GM23248 (cell line): ENCODE results near the gene PUS1. TPM values are rescaled to one million over a fixed set of nuclear protein-coding genes. Genes with fewer than 3 reads are reported as not detected.

ENCODE experiments used
- DNase-seq: peaks from one replicate; pipeline ENCODE4 v3.0.0-alpha.2; 2015
- H2AFZ ChIP-seq: fragments of 200-600 bp; sonication (generic); 2 replicates; pipeline ENCODE4 v1.6.1; 2016; ENCODE audit warnings: antibody characterized with exemption
- H3F3A ChIP-seq: fragments of 200-600 bp; sonication (generic); 2 replicates; pipeline ENCODE4 v1.6.1; 2016; ENCODE audit warnings: mild to moderate bottlenecking, antibody characterized with exemption, mixed run types; ENCODE audit not compliant: insufficient read depth
- H3K27ac ChIP-seq: fragments of 200-600 bp; sonication (generic); 2 replicates; pipeline ENCODE4 v1.5.1; 2016; ENCODE audit warnings: mild to moderate bottlenecking
- H3K27me3 ChIP-seq: fragments of 200-600 bp; sonication (generic); replicated peaks from 2 replicates; pipeline ENCODE4 v1.6.1; 2016; ENCODE audit warnings: mild to moderate bottlenecking; ENCODE audit not compliant: insufficient read depth
- H3K36me3 ChIP-seq: fragments of 200-600 bp; sonication (generic); 2 replicates; pipeline ENCODE4 v1.6.1; 2016; ENCODE audit warnings: low read depth, mild to moderate bottlenecking
- H3K4me1 ChIP-seq: fragments of 200-600 bp; sonication (generic); 2 replicates; pipeline ENCODE4 v1.6.1; 2016; ENCODE audit warnings: mild to moderate bottlenecking; ENCODE audit not compliant: insufficient read depth
- H3K4me2 ChIP-seq: fragments of 200-600 bp; sonication (generic); one replicate; pipeline ENCODE4 v1.6.1; 2016; ENCODE audit warnings: mild to moderate bottlenecking; ENCODE audit not compliant: unreplicated experiment
- H3K4me3 ChIP-seq: fragments of 200-600 bp; sonication (generic); 2 replicates; pipeline ENCODE4 v1.5.1; 2016; ENCODE audit warnings: mild to moderate bottlenecking
- H3K79me2 ChIP-seq: fragments of 200-600 bp; sonication (generic); 2 replicates; pipeline ENCODE4 v1.6.1; 2016; ENCODE audit warnings: mild to moderate bottlenecking; ENCODE audit not compliant: insufficient read depth
- H3K9ac ChIP-seq: fragments of 200-600 bp; sonication (generic); 2 replicates; pipeline ENCODE4 v1.6.1; 2016; ENCODE audit warnings: mild to moderate bottlenecking
- H3K9me2 ChIP-seq: fragments of 200-600 bp; sonication (generic); 2 replicates; pipeline ENCODE4 v1.6.1; 2016; ENCODE audit warnings: mixed run types, mild to moderate bottlenecking, moderate library complexity; ENCODE audit not compliant: insufficient read depth
- H3K9me3 ChIP-seq: fragments of 200-600 bp; sonication (generic); one replicate; pipeline ENCODE4 v1.6.1; 2017; ENCODE audit warnings: low read depth
- H4K20me1 ChIP-seq: fragments of 200-600 bp; sonication (generic); 2 replicates; pipeline ENCODE4 v1.6.0; 2016; ENCODE audit not compliant: insufficient read depth
- EZH2 ChIP-seq: fragments of 200-600 bp; sonication (generic); IDR thresholded peaks from 2 replicates; pipeline ENCODE4 v1.6.1; 2018; ENCODE audit warnings: antibody characterized with exemption, mild to moderate bottlenecking; ENCODE audit not compliant: insufficient read depth, poor library complexity, severe bottlenecking
- EZH2phosphoT487 ChIP-seq: fragments of 200-600 bp; sonication (generic); IDR thresholded peaks from 2 replicates; pipeline ENCODE4 v1.6.1; 2018; ENCODE audit warnings: antibody characterized with exemption, moderate library complexity, mild to moderate bottlenecking, low read depth; ENCODE audit not compliant: insufficient read depth
- WGBS, 2 experiments: methylation state at CpG; one replicate each; pipeline ENCODE4 v1.1.6; 2015 to 2017; ENCODE audit warnings: low lambda C conversion rate in 2 of 2, low coverage in 1 of 2; ENCODE audit errors: missing lambda C conversion rate in 2 of 2; 5-methylcytosine and 5-hydroxymethylcytosine counted together
- in situ Hi-C: fragments of 300-500 bp; cut with MboI; formaldehyde crosslinking; loops from 2 replicates; pipeline ENCODE4 v1.15.0; 2020
- polyA plus RNA-seq: library from polyadenylated mRNA; unstranded; fragments of >200 nt; fragmentation: Nextera tagmentation; extraction: Ambion mirVana; gene quantifications from 2 replicates; pipeline ENCODE4 v1.2.1, GENCODE V29; 2016
- total RNA-seq: library from RNA; depleted of rRNA; stranded (reverse); fragments of >200 nt; shearing (Covaris generic); gene quantifications from 2 replicates; pipeline ENCODE4 v1.2.3, GENCODE V29; 2014

The PUS1 gene
- total and polyA plus RNA-seq, 2 experiments from 2014 or later = 14.0 to 18.9 TPM

GRCh38 chr12:131914179-131914702 is 14.8 kb upstream of the PUS1 start:
- Histone ChIP-seq H3K36me3 (0 out of 2 replicates have a peak, but pooled peaks cover 6% of the 10 kb centered on the region), H3K27ac (no peak overlapping the region), H3K4me2 (no peak overlapping the region), H2AFZ (no peak overlapping the region), H3K4me1 (peaks cover 8% of the 10 kb centered on the region; the same call in 1 of the 2 replicates), H3K79me2 (0 out of 2 replicates have a peak, but pooled peaks cover 5% of the 10 kb centered on the region), H3K27me3 (no peaks in the 10 kb centered on the region), H3K4me3 (no peak overlapping the region), H3K9me3 (no peaks in the 10 kb centered on the region), H3F3A (no peaks in the 10 kb centered on the region), H4K20me1 (no peaks in the 10 kb centered on the region), H3K9ac (no peak overlapping the region), H3K9me2 (no peaks in the 10 kb centered on the region)
- no peak for TF ChIP-seq EZH2
- TF ChIP-seq EZH2phosphoT487 = no peak
- in situ Hi-C loops = no loop called here
- 96 to 97% methylated on average over 14 of the region's 14 CpGs for WGBS, 2 experiments
- no peak for DNase-seq

- no peak for TF ChIP-seq EZH2phosphoT487
- TF ChIP-seq EZH2 = no peak
- no peaks in the 10 kb centered on the region for H3K9me3 ChIP-seq
- H3K4me2 ChIP-seq = no peak overlapping the region
- H4K20me1 ChIP-seq = no peaks in the 10 kb centered on the region
- DNase-seq = no peak
- WGBS, 2 experiments = 87 to 91% methylated on average over 20 of the region's 20 CpGs
- no peaks in the 10 kb centered on the region for H3F3A ChIP-seq
- 0 out of 2 replicates have a peak, but pooled peaks cover 6% of the 10 kb centered on the region for H3K36me3 ChIP-seq
- no peaks in the 10 kb centered on the region for H3K9me2 ChIP-seq
- H3K27me3 ChIP-seq = no peaks in the 10 kb centered on the region
- H3K4me1 ChIP-seq = peaks cover 8% of the 10 kb centered on the region; the same call in 1 of the 2 replicates
- in situ Hi-C loops = no loop called here
- 0 out of 2 replicates have a peak, but pooled peaks cover 5% of the 10 kb centered on the region for H3K79me2 ChIP-seq
- H3K9ac ChIP-seq = no peak overlapping the region
- no peak overlapping the region for H2AFZ ChIP-seq
- H3K27ac ChIP-seq = no peak overlapping the region
- no peak overlapping the region for H3K4me3 ChIP-seq
Observed at GRCh38 chr12:131915000-131915689, 13.9 kb upstream of the PUS1 start.

GRCh38 chr12:131915823-131916222 is 13.3 kb upstream of the PUS1 start:
- no peak for DNase-seq
- TF ChIP-seq EZH2 (no peak), EZH2phosphoT487 (no peak)
- Histone ChIP-seq H3K4me2 (no peak overlapping the region), H3K4me1 (peaks cover 8% of the 10 kb centered on the region; the same call in 1 of the 2 replicates), H4K20me1 (no peaks in the 10 kb centered on the region), H3K27ac (no peak overlapping the region), H3K9ac (no peak overlapping the region), H3F3A (no peaks in the 10 kb centered on the region), H3K36me3 (peaks cover 6% of the 10 kb centered on the region; the same call in 1 of the 2 replicates), H3K9me3 (no peaks in the 10 kb centered on the region), H3K27me3 (no peaks in the 10 kb centered on the region), H3K79me2 (0 out of 2 replicates have a peak, but pooled peaks cover 5% of the 10 kb centered on the region), H3K9me2 (no peaks in the 10 kb centered on the region), H3K4me3 (no peak overlapping the region), H2AFZ (no peak overlapping the region)
- in situ Hi-C loops = no loop called here
- 93 to 95% methylated on average over 13 to 21 of the region's 21 CpGs for WGBS, 2 experiments

GRCh38 chr12:131916306-131917138 is 12.6 kb upstream of the PUS1 start:
- no peak overlapping the region for H2AFZ ChIP-seq
- TF ChIP-seq EZH2phosphoT487 (no peak), EZH2 (no peak)
- no peak overlapping the region for H3K4me2 ChIP-seq
- 90% methylated on average over 25 to 36 of the region's 36 CpGs for WGBS, 2 experiments
- no peaks in the 10 kb centered on the region for H3K27me3 ChIP-seq
- no peak overlapping the region for H3K9ac ChIP-seq
- no peak for DNase-seq
- H3K9me3 ChIP-seq = no peaks in the 10 kb centered on the region
- H3K79me2 ChIP-seq = 0 out of 2 replicates have a peak, but pooled peaks cover 5% of the 10 kb centered on the region
- H3F3A ChIP-seq = no peaks in the 10 kb centered on the region
- no peak overlapping the region for H3K4me3 ChIP-seq
- H4K20me1 ChIP-seq = no peaks in the 10 kb centered on the region
- in situ Hi-C loops = no loop called here
- no peak overlapping the region for H3K27ac ChIP-seq
- H3K36me3 ChIP-seq = peaks cover 6% of the 10 kb centered on the region; the same call in 1 of the 2 replicates
- peaks cover 8% of the 10 kb centered on the region; the same call in 1 of the 2 replicates for H3K4me1 ChIP-seq
- no peaks in the 10 kb centered on the region for H3K9me2 ChIP-seq
